Type B pancreatic cell (in vitro differentiated cells): Measurements from ENCODE around the gene VAMP8. TPM values are rescaled to one million over a fixed set of nuclear protein-coding genes. Genes with fewer than 3 reads are reported as not detected.

Experiments
- DNase-seq: peaks from one replicate; pipeline ENCODE4 v3.0.0; 2021; ENCODE audit warnings: mixed read lengths; ENCODE audit not compliant: unreplicated experiment; ENCODE audit errors: extremely low spot score
- H3K27ac Mint-ChIP-seq: 2 replicates; pipeline ENCODE4 v1.8.0; 2021; ENCODE audit warnings: mild to moderate bottlenecking, mixed read lengths
- H3K27me3 Mint-ChIP-seq: 2 replicates; pipeline ENCODE4 v1.8.0; 2021; ENCODE audit warnings: mixed read lengths
- H3K36me3 Mint-ChIP-seq: 2 replicates; pipeline ENCODE4 v1.8.0; 2021; ENCODE audit warnings: mixed read lengths
- H3K4me1 Mint-ChIP-seq: one replicate; pipeline ENCODE4 v1.8.0; 2021; ENCODE audit warnings: mixed read lengths; ENCODE audit not compliant: unreplicated experiment
- H3K4me3 Mint-ChIP-seq: 2 replicates; pipeline ENCODE4 v1.8.0; 2021; ENCODE audit warnings: mild to moderate bottlenecking, mixed read lengths
- H3K9me3 Mint-ChIP-seq: 2 replicates; pipeline ENCODE4 v1.8.0; 2021; ENCODE audit warnings: mixed read lengths
- total RNA-seq: library from RNA; stranded (reverse); gene quantifications from 2 replicates; pipeline ENCODE4 v1.2.1, GENCODE V29; 2021; ENCODE audit warnings: low replicate concordance
- TF ChIP-seq, protein P1 (sequence below): fragments of 200-600 bp; sonication (generic); conservative IDR thresholded peaks from 2 replicates; pipeline ENCODE4 v1.5.0; 2021; ENCODE audit warnings: antibody characterized with exemption, mild to moderate bottlenecking

Gene VAMP8
- total RNA-seq, 1 donor from 2014 or later: 62.8 TPM

DNA sequence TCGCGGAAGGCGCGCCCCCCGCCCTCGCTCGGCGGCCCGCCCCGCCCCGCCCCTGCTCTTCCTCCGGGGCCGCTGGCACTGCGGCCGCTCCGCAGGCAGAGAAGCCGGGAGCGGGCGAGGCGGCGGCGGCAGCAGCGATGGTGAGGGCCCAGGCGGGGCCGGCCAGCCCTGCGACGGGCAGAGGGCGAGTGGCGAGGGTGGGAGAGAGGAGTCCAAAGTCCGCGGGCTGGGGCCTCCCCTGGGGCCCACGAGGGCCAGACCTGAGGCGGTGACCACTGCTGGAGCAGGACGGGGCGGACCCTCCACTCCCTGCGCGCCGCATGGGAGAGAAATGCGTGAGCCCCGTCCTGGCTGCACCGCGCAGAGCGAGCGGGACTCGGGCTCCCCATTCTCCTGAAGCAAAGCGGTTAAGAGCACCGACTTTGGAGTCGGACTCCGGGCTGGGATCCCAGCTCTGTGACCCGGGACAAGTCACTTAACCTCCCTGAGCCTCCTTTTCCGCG is 7.0 kb downstream of the VAMP8 start, which contains the start of gene VAMP5:
VAMP5 (plus strand) TSS at position 78 of the 503 bp plus-strand sequence; CDS start at position 138, 60 bp downstream.
- Mint-ChIP-seq H3K4me3 (peak within 1 kb of the TSS; percentile 47), H3K9me3 (no peaks in the 10 kb centered on the region), H3K36me3 (no peaks in the 10 kb centered on the region), H3K27ac (peak within 1 kb of the TSS; percentile 64), H3K27me3 (no peaks in the 10 kb centered on the region), H3K4me1 (peaks cover 30% of the 10 kb centered on the region)
- TF ChIP-seq, protein P1, sequence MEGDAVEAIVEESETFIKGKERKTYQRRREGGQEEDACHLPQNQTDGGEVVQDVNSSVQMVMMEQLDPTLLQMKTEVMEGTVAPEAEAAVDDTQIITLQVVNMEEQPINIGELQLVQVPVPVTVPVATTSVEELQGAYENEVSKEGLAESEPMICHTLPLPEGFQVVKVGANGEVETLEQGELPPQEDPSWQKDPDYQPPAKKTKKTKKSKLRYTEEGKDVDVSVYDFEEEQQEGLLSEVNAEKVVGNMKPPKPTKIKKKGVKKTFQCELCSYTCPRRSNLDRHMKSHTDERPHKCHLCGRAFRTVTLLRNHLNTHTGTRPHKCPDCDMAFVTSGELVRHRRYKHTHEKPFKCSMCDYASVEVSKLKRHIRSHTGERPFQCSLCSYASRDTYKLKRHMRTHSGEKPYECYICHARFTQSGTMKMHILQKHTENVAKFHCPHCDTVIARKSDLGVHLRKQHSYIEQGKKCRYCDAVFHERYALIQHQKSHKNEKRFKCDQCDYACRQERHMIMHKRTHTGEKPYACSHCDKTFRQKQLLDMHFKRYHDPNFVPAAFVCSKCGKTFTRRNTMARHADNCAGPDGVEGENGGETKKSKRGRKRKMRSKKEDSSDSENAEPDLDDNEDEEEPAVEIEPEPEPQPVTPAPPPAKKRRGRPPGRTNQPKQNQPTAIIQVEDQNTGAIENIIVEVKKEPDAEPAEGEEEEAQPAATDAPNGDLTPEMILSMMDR: no peak
- no peak for DNase-seq

GRCh38 chr2:85584857-85585780 is 7.7 kb downstream of the VAMP8 start:
- peak overlapping the region; percentile 64 for H3K27ac Mint-ChIP-seq
- no peaks in the 10 kb centered on the region for H3K36me3 Mint-ChIP-seq
- H3K4me1 Mint-ChIP-seq: peaks cover 29% of the 10 kb centered on the region
- H3K9me3 Mint-ChIP-seq: no peaks in the 10 kb centered on the region
- DNase-seq: no peak
- no peaks in the 10 kb centered on the region for H3K27me3 Mint-ChIP-seq
- peak overlapping the region; percentile 47 for H3K4me3 Mint-ChIP-seq
- TF ChIP-seq, protein P1: no peak

DNA sequence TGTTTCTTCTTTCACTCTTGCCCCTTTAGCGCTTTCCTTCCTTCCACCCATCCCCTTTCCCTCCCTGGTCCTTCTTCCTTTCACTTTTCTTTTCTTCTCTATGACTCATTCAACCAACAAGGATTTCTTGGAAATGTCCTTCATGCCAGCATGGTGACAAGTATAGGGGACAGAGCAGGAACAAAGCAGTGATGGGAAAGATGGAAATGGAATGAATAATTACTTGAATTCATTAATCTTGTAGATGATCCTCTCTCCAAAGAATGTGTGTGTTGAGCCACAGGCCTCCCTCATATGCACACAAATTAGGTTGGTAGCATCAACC is 8.4 kb downstream of the VAMP8 start:
- H3K9me3 Mint-ChIP-seq: no peaks in the 10 kb centered on the region
- H3K27ac Mint-ChIP-seq: peak overlapping the region; percentile 64
- peaks cover 35% of the 10 kb centered on the region for H3K4me1 Mint-ChIP-seq
- H3K4me3 Mint-ChIP-seq: no peak overlapping the region
- H3K36me3 Mint-ChIP-seq: no peaks in the 10 kb centered on the region
- no peaks in the 10 kb centered on the region for H3K27me3 Mint-ChIP-seq
- no peak for DNase-seq
- TF ChIP-seq, protein P1: no peak

DNA sequence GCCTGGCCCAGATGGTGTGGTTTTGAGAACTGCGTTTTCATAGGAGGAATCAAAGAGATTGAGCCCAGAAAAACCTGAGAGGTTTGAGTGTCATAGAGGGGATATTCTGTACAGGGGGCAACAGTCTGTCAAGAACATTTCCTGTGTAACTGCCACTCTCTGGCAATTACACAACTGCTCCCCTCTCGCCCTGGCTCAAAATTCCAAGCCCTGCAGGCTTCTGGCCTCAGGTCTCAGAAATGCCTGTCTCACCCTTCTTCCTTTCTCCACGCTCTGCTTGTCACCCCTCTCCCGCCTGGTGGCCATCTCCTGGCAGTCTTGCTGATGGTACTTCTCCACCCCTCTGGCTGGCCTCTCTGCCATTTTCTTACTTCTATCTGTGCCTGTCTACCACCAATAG is 10.8 kb downstream of the VAMP8 start:
- no peaks in the 10 kb centered on the region for H3K36me3 Mint-ChIP-seq
- no peak overlapping the region for H3K4me3 Mint-ChIP-seq
- peaks cover 36% of the 10 kb centered on the region for H3K4me1 Mint-ChIP-seq
- H3K27me3 Mint-ChIP-seq: no peaks in the 10 kb centered on the region
- no peak for DNase-seq
- no peaks in the 10 kb centered on the region for H3K9me3 Mint-ChIP-seq
- H3K27ac Mint-ChIP-seq: no peak overlapping the region
- TF ChIP-seq, protein P1: no peak

- Mint-ChIP-seq H3K27ac (no peak overlapping the region), H3K4me1 (peaks cover 36% of the 10 kb centered on the region)
- no peak for DNase-seq
Observed at GRCh38 chr2:85588645-85589044, 11.3 kb downstream of the VAMP8 start.

More at GRCh38 chr2:85588645-85589044, 11.3 kb downstream of the VAMP8 start:
- H3K9me3 Mint-ChIP-seq: no peaks in the 10 kb centered on the region
- TF ChIP-seq, protein P1: no peak
- H3K36me3 Mint-ChIP-seq: no peaks in the 10 kb centered on the region
- H3K4me3 Mint-ChIP-seq: no peak overlapping the region
- no peaks in the 10 kb centered on the region for H3K27me3 Mint-ChIP-seq
